K562 (cell line): ENCODE results near the gene DPEP3. TPM values are rescaled to one million over a fixed set of nuclear protein-coding genes. Genes with fewer than 3 reads are reported as not detected.

Source experiments
- BACH1 ChIP-seq: fragments of 200-800 bp; sonication (Bioruptor generic); IDR thresholded peaks from 2 replicates; pipeline ENCODE4 v1.6.1; 2016; ENCODE audit warnings: missing genetic modification characterization, missing compliant biosample characterization
- BRF1 ChIP-seq: IDR thresholded peaks from 3 replicates; pipeline ENCODE4 v1.6.1; 2011; ENCODE audit warnings: borderline replicate concordance, mild to moderate bottlenecking; ENCODE audit not compliant: insufficient read length; ENCODE audit errors: extremely low read depth
- COPS2 ChIP-seq: fragments of 450-650 bp; conservative IDR thresholded peaks from 2 replicates; pipeline ENCODE4 v1.6.1; 2016; ENCODE audit warnings: mild to moderate bottlenecking, moderate library complexity
- DEAF1 ChIP-seq: fragments of 450-650 bp; formaldehyde crosslinking; IDR thresholded peaks from 2 replicates; pipeline ENCODE4 v1.4.0; 2020; ENCODE audit warnings: mild to moderate bottlenecking, moderate library complexity
- ERF ChIP-seq: fragments of 450-650 bp; formaldehyde crosslinking; IDR thresholded peaks from 2 replicates; pipeline ENCODE4 v1.4.0; 2020; ENCODE audit warnings: mild to moderate bottlenecking, mixed read lengths
- ESRRA ChIP-seq: fragments of 450-650 bp; IDR thresholded peaks from 2 replicates; pipeline ENCODE4 v1.6.1; 2014; ENCODE audit warnings: low read depth, mild to moderate bottlenecking, moderate library complexity, borderline replicate concordance
- KLF10 ChIP-seq: fragments of 250-450 bp; sonication (Bioruptor Pico); IDR thresholded peaks from 2 replicates; pipeline ENCODE4 v1.6.1; 2021; ENCODE audit warnings: matching md5 sums
- MED1 ChIP-seq: sonication (generic); formaldehyde crosslinking; IDR thresholded peaks from 2 replicates; pipeline ENCODE4 v1.8.1; 2023; ENCODE audit warnings: missing genetic modification reagents, borderline replicate concordance
- NCOR1 ChIP-seq: fragments of 450-650 bp; IDR thresholded peaks from 2 replicates; pipeline ENCODE4 v1.6.1; 2016; ENCODE audit warnings: mild to moderate bottlenecking, moderate library complexity
- PRMT5 ChIP-seq: sonication (generic); formaldehyde crosslinking; IDR thresholded peaks from 2 replicates; pipeline ENCODE4 v1.5.0; 2020; ENCODE audit warnings: missing genetic modification reagents
- TSC22D4 ChIP-seq: fragments of 450-650 bp; IDR thresholded peaks from 2 replicates; pipeline ENCODE4 v1.6.1; 2016; ENCODE audit warnings: missing genetic modification characterization, missing biosample characterization, control low read depth
- TSHZ1 ChIP-seq: fragments of 250-450 bp; sonication (Bioruptor Pico); IDR thresholded peaks from 2 replicates; pipeline ENCODE4 v1.4.0; 2020; ENCODE audit warnings: mild to moderate bottlenecking, moderate library complexity
- ZBTB11 ChIP-seq, 3 experiments: fragments of 200-800 bp in 1 of 3; fragments of 250-450 bp in 1 of 3; fragments of 450-650 bp in 1 of 3; sonication (Bioruptor Pico) in 1 of 3; sonication (Bioruptor generic) in 1 of 3; formaldehyde crosslinking in 1 of 3; IDR thresholded peaks; 2 replicates each; pipeline versions ENCODE4 v1.6.1 to v1.8.0; 2016 to 2022; ENCODE audit warnings: mild to moderate bottlenecking in 2 of 3, missing genetic modification characterization in 2 of 3, missing compliant biosample characterization in 1 of 3, moderate library complexity in 1 of 3
- ZNF174 ChIP-seq: fragments of 250-450 bp; sonication (Bioruptor Pico); IDR thresholded peaks from 2 replicates; pipeline ENCODE4 v1.4.0; 2020; ENCODE audit warnings: mild to moderate bottlenecking
- ZNF224 ChIP-seq: sonication (generic); formaldehyde crosslinking; IDR thresholded peaks from 2 replicates; pipeline ENCODE4 v1.8.0; 2022; ENCODE audit warnings: mild to moderate bottlenecking, missing genetic modification reagents
- ZNF398 ChIP-seq: fragments of 250-450 bp; sonication (Bioruptor Pico); IDR thresholded peaks from 2 replicates; pipeline ENCODE4 v1.8.0; 2021; ENCODE audit warnings: moderate library complexity, mild to moderate bottlenecking, inconsistent platforms
- ZNF507 ChIP-seq: conservative IDR thresholded peaks from 2 replicates; pipeline ENCODE4 v1.6.1; 2017; ENCODE audit warnings: missing genetic modification characterization, missing compliant biosample characterization
- polyA plus RNA-seq, 8 experiments: library from polyadenylated mRNA; depleted of rRNA in 4 of 8; stranded (reverse) in 5 of 8; unstranded in 3 of 8; fragments of >200 nt; fragmentation: Nextera tagmentation in 2 of 8; fragmentation: Illumina TruSeq in 1 of 8; extraction: Ambion mirVana in 2 of 8; extraction: Trizol in 1 of 8; gene quantifications; 2 replicates each; pipeline versions ENCODE4 v1.2.1 to v1.2.3, GENCODE V29; 2011 to 2014; ENCODE audit warnings: inconsistent platforms in 1 of 8, missing spikeins in 1 of 8
- total RNA-seq, 7 experiments: library from RNA; depleted of rRNA in 6 of 7; stranded (reverse); fragments of >200 nt in 6 of 7; fragmentation: Illumina TruSeq in 2 of 7; extraction: Trizol in 2 of 7; gene quantifications; 2 replicates each; pipeline versions ENCODE4 v1.2.1 to v1.2.3, GENCODE V29; 2011 to 2021; ENCODE audit warnings: low replicate concordance in 1 of 7

Gene DPEP3
- total and polyA plus RNA-seq, 9 of the 15 experiments (the other 6 are each of a cell fraction or from before 2014, with no cell fraction given) = not detected

GRCh38 chr16:67993207-67994039 is 13.1 kb upstream of the DPEP3 start (continued):
- no peak for TF ChIP-seq ERF
- TF ChIP-seq ZNF398 = no peak
- no peak for TF ChIP-seq TSHZ1
- no peak for TF ChIP-seq ZNF507
- no peak for TF ChIP-seq BRF1
- 0 out of 2 replicates have a peak, but pooled peaks have one; percentile 51 for TF ChIP-seq ZNF174 (CRISPR knock-in tag)
- no peak for TF ChIP-seq KLF10 (CRISPR knock-in tag)
- peak; percentile 66 for TF ChIP-seq DEAF1
- no peak for TF ChIP-seq PRMT5 (CRISPR knock-in tag)
- TF ChIP-seq BACH1 = no peak
- TF ChIP-seq TSC22D4 (tag) = no peak
- no peak for TF ChIP-seq MED1 (CRISPR knock-in tag)
- TF ChIP-seq ESRRA = peak; percentile 64; the same call in 1 of the 2 replicates
- peak; percentile 54; the same call in 1 of the 2 replicates for TF ChIP-seq NCOR1
- TF ChIP-seq COPS2 = no peak
- TF ChIP-seq ZBTB11 (CRISPR knock-in tag; IDR thresholded peaks at IDR 0.05) = no peak
- no peak for TF ChIP-seq ZNF224 (CRISPR knock-in tag)
